Measurements from ENCODE around the gene CARS2.

DNA sequence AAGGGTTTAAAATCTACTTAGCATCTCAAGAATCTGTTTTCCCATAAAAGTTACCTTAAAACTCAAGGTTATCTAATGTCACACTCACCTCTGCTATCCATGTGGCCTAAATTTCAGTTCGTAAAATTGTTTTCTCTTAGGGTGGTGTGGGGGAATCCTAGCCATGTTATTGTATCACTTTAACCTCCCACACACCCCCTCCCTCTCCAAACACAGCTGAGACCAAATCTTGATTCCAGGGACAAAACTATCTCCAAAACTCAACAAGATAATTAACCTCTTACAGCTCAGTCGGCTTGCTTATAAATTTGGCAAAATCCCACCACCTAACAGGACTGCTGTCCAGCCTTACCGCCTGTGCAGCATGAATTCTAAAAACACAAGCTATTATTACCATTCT lies 3.8 kb downstream of the CARS2 start:
- TF ChIP-seq POLR2A (IDR thresholded peaks at IDR 0.05) (no peak), CTCF (IDR thresholded peaks at IDR 0.05) (no peak)
